Neural progenitor cell (in vitro differentiated cells): Measurements from ENCODE around the gene SLC25A6. TPM values are rescaled to one million over a fixed set of nuclear protein-coding genes. Genes with fewer than 3 reads are reported as not detected.

ENCODE experiments used
- DNase-seq: peaks from one replicate; pipeline ENCODE4 v3.0.0-alpha.2; 2016; ENCODE audit warnings: low spot score
- H2AFZ ChIP-seq: fragments of 200-600 bp; sonication (generic); replicated peaks from 2 replicates; pipeline ENCODE4 v1.6.1; 2016; ENCODE audit warnings: antibody characterized with exemption
- H3F3A ChIP-seq: fragments of 200-600 bp; sonication (generic); 2 replicates; pipeline ENCODE4 v1.6.1; 2016; ENCODE audit warnings: antibody characterized with exemption, low read depth
- H3K27ac ChIP-seq: fragments of 200-600 bp; sonication (generic); 2 replicates; pipeline ENCODE4 v1.5.1; 2016; ENCODE audit warnings: mild to moderate bottlenecking
- H3K27me3 ChIP-seq: fragments of 200-600 bp; sonication (generic); 2 replicates; pipeline ENCODE4 v1.6.1; 2016; ENCODE audit warnings: mild to moderate bottlenecking, moderate library complexity
- H3K36me3 ChIP-seq: fragments of 200-600 bp; sonication (generic); 2 replicates; pipeline ENCODE4 v1.5.1; 2016
- H3K4me1 ChIP-seq: fragments of 200-600 bp; sonication (generic); 2 replicates; pipeline ENCODE4 v1.6.1; 2016; ENCODE audit warnings: mixed run types
- H3K4me2 ChIP-seq: fragments of 200-600 bp; sonication (generic); 2 replicates; pipeline ENCODE4 v1.6.1; 2016
- H3K4me3 ChIP-seq: fragments of 200-600 bp; sonication (generic); 2 replicates; pipeline ENCODE4 v1.5.1; 2016
- H3K79me2 ChIP-seq: fragments of 200-600 bp; sonication (generic); 2 replicates; pipeline ENCODE4 v1.6.1; 2016; ENCODE audit warnings: low read depth
- H3K9ac ChIP-seq: fragments of 200-600 bp; sonication (generic); 2 replicates; pipeline ENCODE4 v1.6.1; 2016
- H3K9me3 ChIP-seq: fragments of 200-600 bp; sonication (generic); 2 replicates; pipeline ENCODE4 v1.5.1; 2016; ENCODE audit warnings: low read depth
- H4K20me1 ChIP-seq: fragments of 200-600 bp; sonication (generic); 2 replicates; pipeline ENCODE4 v1.6.1; 2016; ENCODE audit warnings: low read depth
- H3K27ac Mint-ChIP-seq: 3 replicates; pipeline ENCODE4 v1.8.0; 2021; ENCODE audit warnings: mixed read lengths
- H3K27me3 Mint-ChIP-seq: 2 replicates; pipeline ENCODE4 v1.8.0; 2022; ENCODE audit warnings: low read depth, mild to moderate bottlenecking, inconsistent platforms, moderate library complexity, mixed read lengths; ENCODE audit not compliant: insufficient read depth
- H3K36me3 Mint-ChIP-seq: 3 replicates; pipeline ENCODE4 v1.8.0; 2021; ENCODE audit warnings: mixed read lengths
- H3K4me1 Mint-ChIP-seq: 3 replicates; pipeline ENCODE4 v1.8.0; 2021; ENCODE audit warnings: mixed read lengths
- H3K4me3 Mint-ChIP-seq: 3 replicates; pipeline ENCODE4 v1.8.0; 2021; ENCODE audit warnings: mild to moderate bottlenecking, moderate library complexity, mixed read lengths
- H3K9me3 Mint-ChIP-seq: 3 replicates; pipeline ENCODE4 v1.8.0; 2020; ENCODE audit warnings: mixed read lengths
- CTCF ChIP-seq: fragments of 200-600 bp; sonication (generic); IDR thresholded peaks from 2 replicates; pipeline ENCODE4 v1.5.1; 2017; ENCODE audit warnings: antibody characterized with exemption, mild to moderate bottlenecking
- EZH2 ChIP-seq: fragments of 200-600 bp; sonication (generic); IDR thresholded peaks from 2 replicates; pipeline ENCODE4 v1.6.1; 2017; ENCODE audit warnings: antibody characterized with exemption, mild to moderate bottlenecking, moderate library complexity
- EZH2phosphoT487 ChIP-seq: fragments of 200-600 bp; sonication (generic); IDR thresholded peaks from 2 replicates; pipeline ENCODE4 v1.6.1; 2017; ENCODE audit warnings: antibody characterized with exemption
- total RNA-seq: library from RNA; depleted of rRNA; stranded (reverse); fragments of >200 nt; gene quantifications from 2 replicates; pipeline ENCODE4 v1.2.3, GENCODE V29; 2015; ENCODE audit warnings: low replicate concordance

The SLC25A6 gene
- total RNA-seq, 1 donor from 2014 or later = 193 TPM

- no peak overlapping the region for H3K4me3 Mint-ChIP-seq
- Histone ChIP-seq H2AFZ (no peak overlapping the region), H3F3A (no peaks in the 10 kb centered on the region), H3K4me2 (no peak overlapping the region), H3K27me3 (no peaks in the 10 kb centered on the region), H3K36me3 (no peaks in the 10 kb centered on the region), H3K79me2 (no peaks in the 10 kb centered on the region), H3K4me3 (no peak overlapping the region), H3K4me1 (no peaks in the 10 kb centered on the region), H3K9me3 (peaks cover 10% of the 10 kb centered on the region), H3K9ac (no peak overlapping the region), H3K27ac (no peak overlapping the region), H4K20me1 (no peaks in the 10 kb centered on the region)
- peaks cover 5% of the 10 kb centered on the region for H3K9me3 Mint-ChIP-seq
- peaks cover 6% of the 10 kb centered on the region for H3K27me3 Mint-ChIP-seq
- TF ChIP-seq CTCF = no peak
- no peak for TF ChIP-seq EZH2
- no peak for TF ChIP-seq EZH2phosphoT487
- no peak overlapping the region for H3K27ac Mint-ChIP-seq
- H3K4me1 Mint-ChIP-seq = no peaks in the 10 kb centered on the region
- no peak for DNase-seq
- peaks cover 10% of the 10 kb centered on the region for H3K36me3 Mint-ChIP-seq
Observed at GRCh38 chrX:1341545-1342184, 50.2 kb downstream of the SLC25A6 start.

- H3K9me3 Mint-ChIP-seq = peaks cover 3% of the 10 kb centered on the region
- peak overlapping the region; percentile 44 for H3K27ac Mint-ChIP-seq
- Histone ChIP-seq H2AFZ (no peak overlapping the region), H3K9ac (no peak overlapping the region), H4K20me1 (no peaks in the 10 kb centered on the region), H3F3A (no peaks in the 10 kb centered on the region), H3K79me2 (no peaks in the 10 kb centered on the region), H3K4me1 (no peaks in the 10 kb centered on the region), H3K27ac (no peak overlapping the region), H3K4me3 (no peak overlapping the region), H3K4me2 (no peak overlapping the region), H3K27me3 (no peaks in the 10 kb centered on the region), H3K9me3 (peaks cover 10% of the 10 kb centered on the region), H3K36me3 (no peaks in the 10 kb centered on the region)
- H3K4me3 Mint-ChIP-seq = no peak overlapping the region
- H3K4me1 Mint-ChIP-seq = no peaks in the 10 kb centered on the region
- H3K36me3 Mint-ChIP-seq = peaks cover 6% of the 10 kb centered on the region
- peaks cover 2% of the 10 kb centered on the region for H3K27me3 Mint-ChIP-seq
- TF ChIP-seq EZH2phosphoT487 = no peak
- no peak for TF ChIP-seq CTCF
- no peak for TF ChIP-seq EZH2
- DNase-seq = no peak
Observed at GRCh38 chrX:1336948-1337779, 54.7 kb downstream of the SLC25A6 start.

- no peak for DNase-seq
- no peak within 1 kb of the TSS for H3K27ac ChIP-seq
- no peaks in the 10 kb centered on the region for H3K79me2 ChIP-seq
- no peaks in the 10 kb centered on the region for H4K20me1 ChIP-seq
- Mint-ChIP-seq H3K4me3 (no peak within 1 kb of the TSS), H3K27ac (peak within 1 kb of the TSS; percentile 44), H3K36me3 (peaks cover 1% of the 10 kb centered on the region), H3K9me3 (peaks cover 3% of the 10 kb centered on the region), H3K27me3 (no peaks in the 10 kb centered on the region), H3K4me1 (no peaks in the 10 kb centered on the region)
- no peaks in the 10 kb centered on the region for H3K36me3 ChIP-seq
- H3K9ac ChIP-seq = no peak within 1 kb of the TSS
- no peaks in the 10 kb centered on the region for H3K4me1 ChIP-seq
- H3K4me3 ChIP-seq = no peak within 1 kb of the TSS
- TF ChIP-seq EZH2phosphoT487 (no peak), CTCF (no peak), EZH2 (no peak)
- no peaks in the 10 kb centered on the region for H3K27me3 ChIP-seq
- no peak within 1 kb of the TSS for H3K4me2 ChIP-seq
- H2AFZ ChIP-seq = no peak within 1 kb of the TSS
- H3K9me3 ChIP-seq = peaks cover 10% of the 10 kb centered on the region
- no peaks in the 10 kb centered on the region for H3F3A ChIP-seq
Observed at GRCh38 chrX:1336331-1336943, 55.5 kb downstream of the SLC25A6 start, which contains the start of gene IL3RA. TSS of gene IL3RA (plus strand) at chrX:1336785. CDS start at chrX:1341766, 4,981 bp downstream.

Other genes starting within 250 kb of the SLC25A6 start
- not detected in 2 replicates for gene CRLF2, start 179.5 kb downstream of the SLC25A6 start, total RNA-seq
- gene CSF2RA, start 123.3 kb downstream of the SLC25A6 start, total RNA-seq = 4.6 and 5.8 TPM in 2 replicates
- not detected in 2 replicates for gene IL3RA, start 55.3 kb downstream of the SLC25A6 start, total RNA-seq
- gene ASMTL, start 60.8 kb upstream of the SLC25A6 start, total RNA-seq = 46.1 and 73.2 TPM in 2 replicates
- 0.32 and 0.68 TPM in 2 replicates for gene P2RY8, start 145.1 kb upstream of the SLC25A6 start, total RNA-seq
- gene AKAP17A, start 199.5 kb upstream of the SLC25A6 start, total RNA-seq = 10.7 and 38.5 TPM in 2 replicates
- gene ASMT, start 222.9 kb upstream of the SLC25A6 start, total RNA-seq = 0.28 TPM in 1 of 2 replicates, not detected in the other